Esophagus muscularis mucosa (tissue), 3 donors: ENCODE data around the gene TMEM143.

Experiments
- CTCF ChIP-seq, 3 experiments: fragments of 200-600 bp in 2 of 3; fragments of 450-650 bp in 1 of 3; sonication (generic) in 2 of 3; IDR thresholded peaks; one replicate each; pipeline ENCODE4 v1.5.1; 2017 to 2019; ENCODE audit warnings: antibody characterized with exemption in 3 of 3, mild to moderate bottlenecking in 2 of 3, moderate library complexity in 1 of 3
- POLR2A ChIP-seq: fragments of 450-650 bp; IDR thresholded peaks from one replicate; pipeline ENCODE4 v1.6.1; 2017; ENCODE audit warnings: antibody characterized with exemption, moderate library complexity, mild to moderate bottlenecking, low read depth
- POLR2AphosphoS5 ChIP-seq, 2 donors: sonication (generic); formaldehyde crosslinking; IDR thresholded peaks; one replicate each; pipeline ENCODE4 v1.6.1; 2017; ENCODE audit warnings: antibody characterized with exemption in 2 of 2

- TF ChIP-seq CTCF (IDR thresholded peaks at IDR 0.05) (no peak), POLR2A (no peak), POLR2AphosphoS5 (IDR thresholded peaks at IDR 0.05) (no peak)
These were observed 45.3 kb downstream of the TMEM143 start for GRCh38 chr19:48318286-48318987.
